ENCODE results near the gene MTMR10.

GRCh38 chr15:31031471-31032067 is 40.1 kb upstream of the MTMR10 start:
- TF ChIP-seq EZH2 (IDR thresholded peaks at IDR 0.05; ENCODE audit: low read depth, unreplicated experiment) (no peak), JUNB (IDR thresholded peaks at IDR 0.05; ENCODE audit: unreplicated experiment) (no peak)
